Astrocyte of the cerebellum (primary cell): ENCODE measurements around the gene COL4A2.

Experiments used
- DNase-seq: peaks from one replicate; pipeline ENCODE4 v3.0.0-alpha.2; 2011; ENCODE audit warnings: low read depth
- H3K4me3 ChIP-seq: 2 replicates; pipeline ENCODE4 v1.5.1; 2011; ENCODE audit warnings: mild to moderate bottlenecking, low read depth, low read length, moderate library complexity
- CTCF ChIP-seq: IDR thresholded peaks from 2 replicates; pipeline ENCODE4 v1.5.1; 2012; ENCODE audit warnings: low read length, low read depth, moderate library complexity, mild to moderate bottlenecking; ENCODE audit errors: missing control alignments
- in situ Hi-C: cut with HindIII; loops from 2 replicates; pipeline ENCODE4 v1.10.0; 2017; ENCODE audit warnings: low sequenced_read_pairs

COL4A2 gene

DNA sequence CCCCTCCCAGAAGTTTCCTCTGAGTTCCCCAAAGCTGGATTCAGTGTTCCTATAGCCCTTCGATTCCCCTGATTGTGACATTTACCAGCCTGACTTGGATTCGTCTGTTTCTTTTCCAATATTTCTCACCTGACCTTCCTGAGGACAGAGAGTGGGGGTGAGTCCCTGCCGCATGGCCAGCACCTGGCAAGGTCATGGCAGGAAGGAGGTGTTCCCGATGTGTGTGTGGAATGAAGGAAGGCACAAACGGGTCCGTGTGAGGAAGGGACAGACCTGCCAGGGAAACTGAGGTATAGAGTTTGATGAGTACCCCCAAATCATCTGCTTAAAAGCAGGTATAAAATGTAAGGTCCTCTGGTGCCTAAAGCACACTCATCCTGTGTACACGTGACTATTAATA, 3.4 kb upstream of the COL4A2 start:
- DNase-seq, result no peak
- in situ Hi-C loops, result no loop called here
- H3K4me3 ChIP-seq, result no peak overlapping the region
- TF ChIP-seq CTCF, result no peak

DNA sequence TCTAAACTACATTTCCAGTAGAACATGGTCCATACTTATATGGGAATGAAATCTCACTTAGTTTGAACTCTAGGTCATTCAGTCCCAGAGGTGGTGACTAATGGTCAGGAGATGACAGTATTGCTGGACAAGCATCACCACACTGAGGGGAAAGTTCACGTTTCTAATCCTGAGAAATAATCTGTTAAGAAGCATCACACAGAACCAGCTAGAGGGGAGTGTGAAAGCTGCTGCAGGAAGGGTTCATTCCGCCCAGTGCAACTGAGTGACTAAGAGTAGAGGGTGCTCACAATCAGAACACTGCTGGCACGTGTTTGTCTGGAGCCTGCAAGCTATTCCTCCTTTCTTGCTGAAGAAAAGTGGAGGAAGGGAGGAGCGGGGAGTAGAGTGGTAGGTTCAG, 2.8 kb upstream of the COL4A2 start:
- in situ Hi-C loops, result no loop called here
- DNase-seq, result no peak
- no peak for TF ChIP-seq CTCF
- no peak overlapping the region for H3K4me3 ChIP-seq

DNA sequence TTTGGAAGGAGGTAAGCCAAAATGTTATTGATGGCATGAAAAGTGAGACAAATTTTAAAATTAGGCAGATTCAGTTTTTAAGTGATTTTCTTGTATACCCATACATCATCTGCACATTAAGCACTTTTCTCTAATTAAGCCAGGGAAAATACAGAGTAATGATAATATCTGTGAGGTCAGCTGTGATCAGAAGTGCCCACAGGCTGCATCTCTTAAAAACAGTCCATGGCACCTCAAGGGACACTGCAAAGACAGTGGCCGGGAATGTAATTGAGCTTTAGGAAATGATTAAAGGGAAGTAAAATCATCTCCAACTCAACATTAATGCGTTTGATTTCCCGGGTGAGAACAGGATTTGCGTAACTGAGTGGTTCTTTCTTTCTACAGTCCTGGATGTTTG, 2.1 kb upstream of the COL4A2 start:
- no peak for DNase-seq
- in situ Hi-C loops, result no loop called here
- TF ChIP-seq CTCF, result no peak
- H3K4me3 ChIP-seq, result peak overlapping the region; percentile 64

DNA sequence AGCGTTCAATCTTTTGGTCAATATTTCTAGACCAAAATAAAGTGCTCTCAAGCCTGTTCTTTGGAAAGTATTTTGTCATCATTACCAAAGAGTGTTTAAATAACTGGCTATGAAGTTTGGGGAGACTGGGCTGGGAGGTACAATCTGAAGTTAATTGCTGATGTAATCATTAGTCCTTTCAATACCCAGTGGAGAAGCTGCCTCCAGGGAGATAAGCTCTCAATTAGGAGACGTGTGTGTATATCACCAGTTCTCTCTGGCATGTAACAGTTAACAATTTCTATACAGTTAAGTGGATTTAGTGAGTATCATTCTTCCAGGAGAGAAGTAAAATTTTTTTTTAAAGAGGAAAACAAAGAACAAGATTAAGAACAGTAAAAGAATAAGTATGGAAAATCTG, 1.5 kb upstream of the COL4A2 start:
- TF ChIP-seq CTCF, result no peak
- in situ Hi-C loops, result no loop called here
- peak overlapping the region; percentile 64 for H3K4me3 ChIP-seq
- no peak for DNase-seq

DNA sequence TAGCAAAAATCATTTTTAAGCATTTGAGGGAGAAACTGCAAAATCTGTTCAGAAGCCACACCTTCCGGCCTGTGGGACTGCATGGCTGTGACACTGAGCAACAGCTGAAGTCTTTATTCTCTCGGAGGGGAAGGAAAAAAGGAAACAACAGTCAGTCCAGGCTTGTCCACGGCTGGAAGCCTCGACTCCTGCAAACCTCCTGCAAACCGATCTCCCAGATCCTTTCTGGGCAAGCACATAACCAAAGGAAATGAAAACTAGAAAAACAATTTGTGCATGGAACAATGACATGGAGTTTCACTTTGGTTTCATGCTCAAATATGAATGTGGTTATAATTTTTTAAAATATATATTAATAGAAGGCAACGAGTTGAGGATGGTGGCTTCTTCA, 1.1 kb upstream of the COL4A2 start:
- DNase-seq, result no peak
- peak overlapping the region; percentile 64 for H3K4me3 ChIP-seq
- TF ChIP-seq CTCF, result no peak
- in situ Hi-C loops, result no loop called here

DNA sequence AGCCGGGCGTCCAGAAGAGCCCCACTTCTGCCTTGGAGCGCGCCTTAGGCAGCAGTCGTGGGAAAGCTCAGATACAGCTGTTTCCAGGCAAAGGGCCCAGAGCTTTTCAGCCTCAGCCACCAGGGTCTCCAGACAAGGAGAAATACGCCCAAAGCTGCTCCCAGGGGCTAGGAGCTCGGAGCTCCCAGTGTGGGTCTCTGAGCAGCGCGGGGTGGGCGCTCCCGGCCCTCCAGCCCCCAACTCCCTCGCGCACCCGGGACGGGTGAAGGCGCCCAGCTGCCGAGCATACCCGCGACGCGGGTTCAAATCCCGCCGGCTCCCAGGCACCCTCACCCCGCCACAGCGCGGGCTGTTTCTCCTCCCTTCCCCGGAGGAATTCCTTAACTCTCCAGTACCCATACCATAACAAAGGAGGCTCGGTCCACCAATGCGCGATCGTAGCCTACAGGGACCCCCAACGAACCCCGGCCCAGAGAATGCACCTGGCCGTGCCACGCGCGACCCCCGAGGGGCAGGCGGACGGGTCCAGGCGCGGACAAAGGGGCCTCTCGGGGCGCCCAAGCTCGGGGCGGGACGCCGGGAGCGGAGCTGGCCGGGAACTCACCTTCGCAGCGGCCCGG, 634 bp upstream of the COL4A2 start:
- in situ Hi-C loops, result no loop called here
- peak; percentile 23 for TF ChIP-seq CTCF
- DNase-seq, result no peak
- H3K4me3 ChIP-seq, result peak overlapping the region; percentile 64
